Mammary epithelial cell (primary cell): Measurements from ENCODE around the gene GFER.

Experiments used
- EZH2 ChIP-seq: IDR thresholded peaks from 2 replicates; pipeline ENCODE4 v1.6.1; 2012; ENCODE audit warnings: low read length, inconsistent platforms, borderline replicate concordance
- TF ChIP-seq, protein P1 (sequence below), 2 donors: IDR thresholded peaks in 1 of 2; conservative IDR thresholded peaks in 1 of 2; 2 replicates each; pipeline ENCODE4 v1.5.1; 2011 to 2012; ENCODE audit warnings: inconsistent platforms in 2 of 2, low read length in 2 of 2, mild to moderate bottlenecking in 2 of 2, control low read depth in 1 of 2, low read depth in 1 of 2; ENCODE audit not compliant: insufficient read depth in 1 of 2; ENCODE audit errors: extremely low read depth in 1 of 2

DNA sequence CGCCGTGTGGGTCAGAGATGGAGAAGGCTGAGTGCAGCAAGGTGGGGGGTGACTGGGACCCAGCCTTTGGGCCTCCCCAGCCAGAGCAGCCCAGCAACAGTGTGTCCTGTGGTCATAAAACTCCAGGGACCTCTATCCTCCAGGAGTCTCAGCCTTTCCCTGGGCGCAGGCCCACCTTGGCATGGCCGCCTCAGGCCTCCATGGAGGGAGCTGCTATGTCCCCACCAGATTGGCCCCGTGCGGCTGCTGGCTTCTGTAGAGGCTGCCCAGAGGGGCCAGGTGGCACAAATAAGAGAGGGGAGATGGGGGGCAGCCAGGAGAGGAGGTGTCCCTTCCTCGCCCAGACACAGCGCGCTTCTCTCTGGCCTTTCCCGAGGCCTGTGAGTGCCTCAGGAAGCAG is 3.2 kb downstream of the GFER start:
- no peak for TF ChIP-seq EZH2
- TF ChIP-seq, protein P1, sequence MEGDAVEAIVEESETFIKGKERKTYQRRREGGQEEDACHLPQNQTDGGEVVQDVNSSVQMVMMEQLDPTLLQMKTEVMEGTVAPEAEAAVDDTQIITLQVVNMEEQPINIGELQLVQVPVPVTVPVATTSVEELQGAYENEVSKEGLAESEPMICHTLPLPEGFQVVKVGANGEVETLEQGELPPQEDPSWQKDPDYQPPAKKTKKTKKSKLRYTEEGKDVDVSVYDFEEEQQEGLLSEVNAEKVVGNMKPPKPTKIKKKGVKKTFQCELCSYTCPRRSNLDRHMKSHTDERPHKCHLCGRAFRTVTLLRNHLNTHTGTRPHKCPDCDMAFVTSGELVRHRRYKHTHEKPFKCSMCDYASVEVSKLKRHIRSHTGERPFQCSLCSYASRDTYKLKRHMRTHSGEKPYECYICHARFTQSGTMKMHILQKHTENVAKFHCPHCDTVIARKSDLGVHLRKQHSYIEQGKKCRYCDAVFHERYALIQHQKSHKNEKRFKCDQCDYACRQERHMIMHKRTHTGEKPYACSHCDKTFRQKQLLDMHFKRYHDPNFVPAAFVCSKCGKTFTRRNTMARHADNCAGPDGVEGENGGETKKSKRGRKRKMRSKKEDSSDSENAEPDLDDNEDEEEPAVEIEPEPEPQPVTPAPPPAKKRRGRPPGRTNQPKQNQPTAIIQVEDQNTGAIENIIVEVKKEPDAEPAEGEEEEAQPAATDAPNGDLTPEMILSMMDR (conservative IDR thresholded peaks at IDR 0.05 in 1 of 2, IDR thresholded peaks at IDR 0.05 in 1 of 2; ENCODE audit: extremely low read depth in 1 of 2, insufficient read depth in 1 of 2, low read depth in 1 of 2, low read length in 2 of 2): no peak
